ENCODE results near the gene EMB.
"Not testable (repeated sequence)": the region's sequence is repeated elsewhere in the genome, so short reads cannot be mapped to it uniquely, and the experiment has no call there.

EMB gene

GRCh38 chr5:50445296-50445949 is 4.3 kb upstream of the EMB start:
- no peak overlapping the region for H3K27ac ChIP-seq (ENCODE audit: low read depth, low read length)

GRCh38 chr5:50442559-50443539 is 1.8 kb upstream of the EMB start:
- not testable (repeated sequence) for H3K9me3 ChIP-seq (ENCODE audit: low read length); H3K36me3 ChIP-seq (ENCODE audit: insufficient read depth, low read length); H3K27ac ChIP-seq (ENCODE audit: low read depth, low read length); H3K27me3 ChIP-seq (ENCODE audit: control insufficient read depth in 1 of 2, insufficient read depth in 2 of 2, low read length in 2 of 2); H3K4me1 ChIP-seq (ENCODE audit: insufficient read depth, low read length); H3K4me3 ChIP-seq (ENCODE audit: low read depth in 1 of 2, low read length in 2 of 2); H3K9ac ChIP-seq (ENCODE audit: low read length)

More at GRCh38 chr5:50445296-50445949, 4.3 kb upstream of the EMB start:
- Histone ChIP-seq H3K4me1 (ENCODE audit: insufficient read depth, low read length) (no peaks in the 10 kb centered on the region), H3K36me3 (ENCODE audit: insufficient read depth, low read length) (no peaks in the 10 kb centered on the region), H3K4me3 (ENCODE audit: low read depth in 1 of 2, low read length in 2 of 2) (no peak overlapping the region), H3K9ac (ENCODE audit: low read length) (no peak overlapping the region), H3K27me3 (ENCODE audit: control insufficient read depth in 1 of 2, insufficient read depth in 2 of 2, low read length in 2 of 2) (peaks cover 0 to 9% of the 10 kb centered on the region in 2 donors), H3K9me3 (ENCODE audit: low read length) (no peaks in the 10 kb centered on the region)

GRCh38 chr5:50441493-50441955 is 436 bp upstream of the EMB start:
- Histone ChIP-seq H3K36me3 (ENCODE audit: insufficient read depth, low read length) (no peaks in the 10 kb centered on the region), H3K27ac (ENCODE audit: low read depth, low read length) (no peak overlapping the region), H3K4me3 (ENCODE audit: low read depth in 1 of 2, low read length in 2 of 2) (peak overlapping the region in 1 of 2 donors; percentile 20), H3K4me1 (ENCODE audit: insufficient read depth, low read length) (no peaks in the 10 kb centered on the region), H3K9ac (ENCODE audit: low read length) (no peak overlapping the region), H3K9me3 (ENCODE audit: low read length) (no peaks in the 10 kb centered on the region), H3K27me3 (ENCODE audit: control insufficient read depth in 1 of 2, insufficient read depth in 2 of 2, low read length in 2 of 2) (peaks cover 0 to 9% of the 10 kb centered on the region in 2 donors)

- peaks cover 0 to 9% of the 10 kb centered on the region in 2 donors for H3K27me3 ChIP-seq (ENCODE audit: control insufficient read depth in 1 of 2, insufficient read depth in 2 of 2, low read length in 2 of 2)
These were observed 1.9 kb downstream of the EMB start for GRCh38 chr5:50439221-50439620.

GRCh38 chr5:50438060-50438459 is 3.0 kb downstream of the EMB start:
- not testable (repeated sequence) for H3K9ac ChIP-seq (ENCODE audit: low read length); H3K36me3 ChIP-seq (ENCODE audit: insufficient read depth, low read length); H3K4me3 ChIP-seq (ENCODE audit: low read depth in 1 of 2, low read length in 2 of 2); H3K27ac ChIP-seq (ENCODE audit: low read depth, low read length); H3K9me3 ChIP-seq (ENCODE audit: low read length); H3K4me1 ChIP-seq (ENCODE audit: insufficient read depth, low read length); H3K27me3 ChIP-seq (ENCODE audit: control insufficient read depth in 1 of 2, insufficient read depth in 2 of 2, low read length in 2 of 2)

More at GRCh38 chr5:50439221-50439620, 1.9 kb downstream of the EMB start:
- Histone ChIP-seq H3K27ac (ENCODE audit: low read depth, low read length) (no peak overlapping the region), H3K9me3 (ENCODE audit: low read length) (no peaks in the 10 kb centered on the region), H3K36me3 (ENCODE audit: insufficient read depth, low read length) (no peaks in the 10 kb centered on the region), H3K9ac (ENCODE audit: low read length) (no peak overlapping the region), H3K4me1 (ENCODE audit: insufficient read depth, low read length) (no peaks in the 10 kb centered on the region), H3K4me3 (ENCODE audit: low read depth in 1 of 2, low read length in 2 of 2) (no peak overlapping the region)

GRCh38 chr5:50435168-50435567 is 5.9 kb downstream of the EMB start:
- Histone ChIP-seq H3K4me1 (ENCODE audit: insufficient read depth, low read length) (no peaks in the 10 kb centered on the region), H3K36me3 (ENCODE audit: insufficient read depth, low read length) (no peaks in the 10 kb centered on the region), H3K27ac (ENCODE audit: low read depth, low read length) (no peak overlapping the region), H3K4me3 (ENCODE audit: low read depth in 1 of 2, low read length in 2 of 2) (no peak overlapping the region), H3K9ac (ENCODE audit: low read length) (no peak overlapping the region), H3K27me3 (ENCODE audit: control insufficient read depth in 1 of 2, insufficient read depth in 2 of 2, low read length in 2 of 2) (no peaks in the 10 kb centered on the region), H3K9me3 (ENCODE audit: low read length) (no peaks in the 10 kb centered on the region)

- not testable (repeated sequence) for H3K9ac ChIP-seq (ENCODE audit: low read length); H3K4me1 ChIP-seq (ENCODE audit: insufficient read depth, low read length); H3K36me3 ChIP-seq (ENCODE audit: insufficient read depth, low read length); H3K27me3 ChIP-seq (ENCODE audit: control insufficient read depth in 1 of 2, insufficient read depth in 2 of 2, low read length in 2 of 2); H3K4me3 ChIP-seq (ENCODE audit: low read depth in 1 of 2, low read length in 2 of 2); H3K27ac ChIP-seq (ENCODE audit: low read depth, low read length); H3K9me3 ChIP-seq (ENCODE audit: low read length)
These were observed 9.8 kb downstream of the EMB start for GRCh38 chr5:50431133-50431904.

GRCh38 chr5:50423100-50423799 is 17.8 kb downstream of the EMB start:
- not testable (repeated sequence) for H3K27me3 ChIP-seq (ENCODE audit: control insufficient read depth in 1 of 2, insufficient read depth in 2 of 2, low read length in 2 of 2); H3K9me3 ChIP-seq (ENCODE audit: low read length)

GRCh38 chr5:50421184-50421950 is 19.7 kb downstream of the EMB start:
- not testable (repeated sequence) for H3K27ac ChIP-seq (ENCODE audit: low read depth, low read length); H3K9me3 ChIP-seq (ENCODE audit: low read length)

More at GRCh38 chr5:50423100-50423799, 17.8 kb downstream of the EMB start:
- not testable (repeated sequence) for H3K36me3 ChIP-seq (ENCODE audit: insufficient read depth, low read length); H3K27ac ChIP-seq (ENCODE audit: low read depth, low read length); H3K9ac ChIP-seq (ENCODE audit: low read length); H3K4me1 ChIP-seq (ENCODE audit: insufficient read depth, low read length); H3K4me3 ChIP-seq (ENCODE audit: low read depth in 1 of 2, low read length in 2 of 2)

GRCh38 chr5:50420343-50420935 is 20.6 kb downstream of the EMB start:
- H3K9me3 ChIP-seq (ENCODE audit: low read length) = no peaks in the 10 kb centered on the region

More at GRCh38 chr5:50421184-50421950, 19.7 kb downstream of the EMB start:
- H3K4me1 ChIP-seq (ENCODE audit: insufficient read depth, low read length); H3K9ac ChIP-seq (ENCODE audit: low read length); H3K4me3 ChIP-seq (ENCODE audit: low read depth in 1 of 2, low read length in 2 of 2); H3K27me3 ChIP-seq (ENCODE audit: control insufficient read depth in 1 of 2, insufficient read depth in 2 of 2, low read length in 2 of 2); H3K36me3 ChIP-seq (ENCODE audit: insufficient read depth, low read length): not testable (repeated sequence)

More at GRCh38 chr5:50420343-50420935, 20.6 kb downstream of the EMB start:
- H3K36me3 ChIP-seq (ENCODE audit: insufficient read depth, low read length) = no peaks in the 10 kb centered on the region
- no peak overlapping the region for H3K27ac ChIP-seq (ENCODE audit: low read depth, low read length)
- H3K9ac ChIP-seq (ENCODE audit: low read length) = no peak overlapping the region
- no peak overlapping the region for H3K4me3 ChIP-seq (ENCODE audit: low read depth in 1 of 2, low read length in 2 of 2)
- no peaks in the 10 kb centered on the region for H3K4me1 ChIP-seq (ENCODE audit: insufficient read depth, low read length)
- H3K27me3 ChIP-seq (ENCODE audit: control insufficient read depth in 1 of 2, insufficient read depth in 2 of 2, low read length in 2 of 2) = no peaks in the 10 kb centered on the region

Data from muscle layer of colon (tissue), 2 donors.